GM19238 (cell line): Measurements from ENCODE around the gene HEPHL1.
"Not testable (repeated sequence)": the region's sequence is repeated elsewhere in the genome, so short reads cannot be mapped to it uniquely, and the experiment has no call there.

Source experiments
- DNase-seq: peaks from one replicate; pipeline ENCODE4 v3.0.0; 2011; ENCODE audit warnings: low spot score; ENCODE audit not compliant: insufficient read length

Gene HEPHL1

DNA sequence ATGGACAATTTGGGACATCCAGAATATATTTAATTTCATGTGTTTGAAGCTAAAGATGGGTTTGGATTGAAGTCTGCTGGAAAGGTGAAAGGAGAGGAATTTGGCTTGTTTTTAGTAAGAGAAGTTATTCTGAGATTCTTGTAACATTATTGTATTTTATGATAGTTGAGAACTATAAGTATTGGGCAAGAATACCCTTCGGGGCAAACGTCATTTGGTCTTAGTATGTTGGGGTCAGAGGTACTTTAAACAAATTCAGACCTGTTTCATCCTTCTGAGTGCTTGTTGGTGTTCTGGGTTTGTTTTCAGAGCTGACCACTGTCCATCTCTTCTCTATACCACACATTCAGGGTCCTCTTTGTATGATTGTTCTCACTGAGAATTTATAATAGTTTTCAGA lies 127.0 kb downstream of the HEPHL1 start:
- DNase-seq: no peak

DNA sequence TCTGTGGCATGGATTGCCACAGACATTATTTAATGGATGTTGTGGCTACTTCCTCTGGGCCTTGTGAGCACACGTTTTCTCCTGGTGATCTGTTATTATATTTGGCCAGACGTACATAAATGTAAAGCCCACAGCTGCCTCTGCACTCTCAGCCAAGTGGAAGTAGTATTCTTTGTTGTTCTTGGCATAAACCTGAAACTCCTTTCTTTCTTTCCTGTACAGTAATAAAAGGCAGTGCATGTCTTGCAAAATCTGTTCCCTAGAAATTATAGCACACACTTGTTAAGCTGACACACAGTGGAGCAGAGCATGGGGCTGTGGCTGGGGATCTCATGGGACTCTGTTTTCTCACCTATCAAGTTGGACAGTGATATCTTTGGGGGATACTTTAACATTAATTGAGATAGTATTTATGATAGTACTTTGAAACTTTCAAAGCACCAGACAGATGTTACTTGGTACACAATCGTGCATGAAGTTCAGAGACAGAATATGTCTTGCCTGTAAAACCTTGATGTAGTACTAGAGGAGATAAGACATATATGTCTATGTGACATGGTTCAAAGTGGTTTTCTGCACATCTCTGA lies 128.4 kb downstream of the HEPHL1 start:
- DNase-seq: no peak

DNA sequence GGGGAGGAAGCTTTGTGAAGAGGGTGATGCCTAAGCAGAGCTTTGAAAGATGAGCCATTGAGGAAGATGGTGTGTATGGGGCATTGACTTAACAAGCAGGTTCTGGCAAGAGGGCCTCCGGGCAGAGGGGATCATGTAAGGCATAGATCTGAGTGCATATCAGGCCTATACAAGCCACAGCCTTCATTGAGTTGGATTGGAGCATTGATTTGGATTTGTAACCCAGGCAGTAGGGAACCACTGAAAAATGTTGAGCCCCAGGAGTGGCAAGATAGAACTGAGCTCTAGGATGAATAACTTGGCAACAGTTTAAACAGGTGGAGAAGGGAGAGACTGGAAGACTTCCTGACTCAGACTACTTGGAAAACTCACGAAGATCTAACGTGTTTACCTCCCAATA lies 128.9 kb downstream of the HEPHL1 start:
- DNase-seq: no peak

DNA sequence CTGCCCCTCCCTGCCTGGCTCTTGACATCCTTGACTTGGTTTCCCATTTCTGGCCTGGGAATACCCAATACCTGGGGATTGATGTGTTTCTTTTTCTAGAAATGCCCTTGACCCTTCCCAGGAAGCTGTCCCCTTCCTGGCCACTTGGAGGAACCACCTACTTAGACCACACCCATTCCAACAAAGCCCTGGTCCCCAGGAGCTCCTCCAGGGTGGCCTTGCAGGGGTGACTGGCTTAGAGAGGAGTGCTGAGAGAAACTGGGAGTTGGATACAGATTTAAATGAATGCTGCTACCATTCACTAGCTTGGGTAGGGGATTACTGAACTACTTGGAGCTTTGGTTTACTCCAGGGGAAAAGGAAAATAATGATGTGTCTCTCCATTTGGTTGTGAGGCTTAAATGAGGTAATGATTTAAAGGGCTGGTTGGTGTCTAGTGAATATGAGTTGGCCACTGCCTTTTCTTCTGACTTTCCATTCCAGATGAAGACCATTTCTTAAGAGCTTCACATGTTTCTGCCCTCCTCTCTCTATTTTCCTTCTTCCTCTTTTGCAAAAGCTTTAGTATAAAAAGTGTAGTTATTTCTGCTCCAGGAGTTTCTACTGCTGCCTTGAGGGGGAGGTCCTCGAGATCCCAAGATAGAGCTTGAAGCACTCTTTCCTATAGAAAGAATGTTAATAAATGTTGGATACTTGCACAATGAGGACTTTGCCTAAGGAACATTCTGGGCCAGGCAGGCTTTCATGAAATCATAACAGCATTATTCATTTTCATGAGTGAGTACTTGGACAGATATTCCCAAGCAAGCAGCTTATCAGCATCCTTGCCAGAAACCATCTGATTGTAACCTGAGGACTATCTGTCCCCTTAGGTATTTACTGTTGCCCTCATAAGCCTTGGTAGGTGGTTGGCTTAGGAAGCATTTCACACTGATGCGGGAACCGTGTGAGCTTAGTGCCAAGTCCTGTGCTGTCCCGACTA lies 129.8 kb downstream of the HEPHL1 start:
- no peak for DNase-seq

DNA sequence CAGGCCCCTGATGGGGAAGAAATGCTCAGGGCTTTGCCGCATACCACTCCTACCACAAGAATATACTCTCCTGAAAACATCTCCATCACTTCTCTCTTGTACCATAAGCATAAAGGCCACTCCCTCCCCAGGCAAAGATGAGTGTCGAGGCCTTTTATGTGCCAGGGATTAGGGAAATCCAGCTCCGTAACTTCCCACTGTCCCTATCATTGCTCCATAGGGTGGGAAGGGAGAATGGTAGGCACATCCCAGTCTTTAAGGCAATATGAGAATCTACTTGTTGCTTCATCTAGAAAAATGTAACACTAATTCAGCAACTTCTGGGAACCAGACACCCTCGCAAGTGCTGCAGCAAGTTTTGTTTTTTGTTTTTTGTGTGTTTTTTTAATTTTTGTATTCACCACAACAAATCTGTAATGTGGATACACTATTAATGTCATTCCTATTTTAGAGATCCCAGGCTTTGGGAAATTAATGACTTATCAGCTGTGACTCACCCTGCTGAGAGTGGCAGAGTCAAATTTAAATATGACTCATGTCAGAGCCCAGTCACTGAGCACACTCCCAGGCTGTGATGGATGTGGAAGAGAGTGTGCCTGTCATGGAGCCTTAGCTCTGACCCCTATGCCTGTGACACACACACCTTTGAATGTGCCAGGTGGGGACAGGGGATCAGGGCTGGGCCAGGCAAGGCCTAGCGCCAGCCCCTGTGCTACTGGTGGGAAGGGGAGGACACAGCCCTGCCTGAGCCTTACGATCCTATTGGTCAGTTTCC lies 130.9 kb downstream of the HEPHL1 start:
- no peak for DNase-seq

DNA sequence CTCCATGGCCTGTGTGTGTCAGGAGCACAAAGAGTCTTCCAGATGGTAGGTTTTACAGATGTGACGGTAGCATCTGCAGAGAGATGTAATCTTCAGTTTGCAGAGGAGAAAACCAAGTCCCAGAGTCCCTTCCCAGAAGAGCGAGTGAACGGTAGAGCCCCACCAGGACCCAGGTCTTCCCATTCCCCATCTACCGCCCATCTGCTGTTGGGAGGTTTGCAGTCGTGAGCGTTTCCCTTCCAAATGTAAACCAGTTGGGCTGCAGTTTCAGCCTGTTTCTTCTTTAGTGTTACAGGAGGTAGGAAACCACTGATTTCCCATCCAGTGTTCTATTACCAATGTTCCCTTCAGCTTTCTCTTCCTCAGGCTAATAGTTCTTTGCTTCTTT lies 131.5 kb downstream of the HEPHL1 start:
- no peak for DNase-seq

DNA sequence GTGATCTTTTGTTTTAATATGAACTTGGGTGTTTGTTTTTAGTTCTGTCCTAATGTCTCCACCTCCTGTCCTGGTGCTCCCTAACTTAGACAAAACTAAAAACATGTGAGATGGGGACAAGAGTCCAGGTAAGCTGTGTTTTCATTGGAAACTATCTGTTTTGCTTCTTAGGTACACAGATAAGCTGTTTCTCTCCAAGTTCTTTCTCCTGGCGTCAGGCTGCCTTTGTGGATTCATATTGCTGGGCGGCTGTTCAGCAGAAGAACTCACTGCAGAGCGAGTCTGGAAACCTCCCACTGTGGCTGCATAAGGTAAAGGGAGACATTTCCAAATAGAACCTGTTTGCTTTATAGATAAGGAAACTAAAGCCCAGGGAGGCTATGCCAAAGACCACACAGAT lies 132.2 kb downstream of the HEPHL1 start:
- no peak for DNase-seq

DNA sequence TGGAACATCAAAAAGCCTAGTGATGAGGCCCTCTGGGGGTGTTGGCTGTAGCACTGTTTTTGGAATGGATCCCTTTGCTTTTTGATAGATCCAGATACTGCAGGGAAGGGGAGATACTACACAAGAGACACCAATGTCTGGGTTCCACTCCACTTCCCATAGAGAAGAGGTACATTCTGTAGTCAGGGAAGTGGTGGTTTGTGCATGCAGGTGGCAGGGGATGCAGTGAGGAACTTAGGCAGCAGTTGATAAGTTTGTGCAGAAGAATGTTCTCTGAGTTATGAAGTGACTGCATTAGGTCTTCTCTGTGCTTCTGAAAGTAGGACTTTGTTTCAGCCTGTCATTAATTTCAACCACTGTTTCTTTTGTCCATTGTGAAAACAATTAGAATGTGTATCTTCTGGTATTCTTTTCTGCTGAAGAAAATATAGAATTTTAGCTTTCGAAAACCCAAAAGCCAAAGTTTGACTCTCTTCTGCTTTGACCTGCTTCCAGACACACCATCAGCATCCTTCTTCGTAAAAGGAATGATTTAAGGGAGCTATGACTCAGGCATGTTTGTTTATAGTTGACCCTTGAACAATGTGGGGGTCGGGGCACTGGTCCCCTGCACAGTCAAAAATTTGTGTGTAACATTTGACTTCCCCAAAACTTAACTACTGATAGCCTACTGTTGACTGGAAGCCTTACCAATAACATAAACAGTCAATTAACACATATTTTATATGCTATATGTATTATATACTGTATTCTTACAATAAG lies 133.1 kb downstream of the HEPHL1 start:
- no peak for DNase-seq

DNA sequence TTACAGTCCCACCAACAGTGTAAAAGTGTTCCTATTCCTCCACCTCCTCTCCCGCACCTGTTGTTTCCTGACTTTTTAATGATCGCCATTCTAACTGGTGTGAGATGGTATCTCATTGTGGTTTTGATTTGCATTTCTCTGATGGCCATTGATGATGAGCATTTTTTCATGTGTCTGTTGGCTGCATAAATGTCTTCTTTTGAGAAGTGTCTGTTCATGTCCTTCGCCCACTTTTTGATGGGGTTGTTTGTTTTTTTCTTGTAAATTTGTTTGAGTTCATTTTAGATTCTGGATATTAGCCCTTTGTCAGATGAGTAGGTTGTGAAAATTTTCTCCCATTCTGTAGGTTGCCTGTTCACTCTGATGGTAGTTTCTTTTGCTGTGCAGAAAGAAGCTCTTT lies 136.2 kb downstream of the HEPHL1 start:
- DNase-seq: not testable (repeated sequence)
